ENCODE measurements around the gene ADCY5.
"Not testable (repeated sequence)": the region's sequence is repeated elsewhere in the genome, so short reads cannot be mapped to it uniquely, and the experiment has no call there.

ADCY5 gene

DNA sequence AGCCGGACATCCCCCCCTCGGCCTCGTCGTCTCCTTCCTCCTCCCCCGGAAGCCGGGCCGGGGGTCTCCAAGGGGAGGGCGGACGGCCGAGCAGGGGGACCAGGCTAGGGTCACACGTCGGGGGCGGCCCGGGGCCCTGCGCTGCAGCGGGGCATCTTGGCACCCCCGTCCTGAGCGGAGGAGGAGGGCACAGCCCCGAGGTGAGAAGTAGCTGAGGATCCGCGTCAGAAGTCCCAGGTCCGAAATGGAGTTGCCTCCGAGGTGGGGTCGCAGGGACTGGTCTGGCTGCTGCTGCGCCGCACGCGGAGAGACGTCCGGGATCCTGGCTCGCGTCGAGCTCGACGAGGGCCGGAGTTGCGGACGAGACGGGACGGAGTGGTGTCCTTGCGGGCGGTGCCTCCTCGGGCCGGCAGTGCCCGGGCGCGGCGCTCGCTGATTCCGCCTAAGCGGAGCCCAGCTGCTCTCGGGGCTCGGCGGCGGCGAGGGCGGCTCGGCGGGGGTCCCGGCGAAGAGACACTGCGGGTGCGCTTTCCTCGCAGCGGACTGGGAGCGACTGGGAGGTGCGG lies at the start of gene ADCY5:
Gene ADCY5, minus strand, starts transcription at position 555 of the 566 bp plus-strand sequence. Its CDS starts 545 bp downstream, at position 10.
- peak in 1 of 2 experiments; percentile 24 for DNase-seq

DNA sequence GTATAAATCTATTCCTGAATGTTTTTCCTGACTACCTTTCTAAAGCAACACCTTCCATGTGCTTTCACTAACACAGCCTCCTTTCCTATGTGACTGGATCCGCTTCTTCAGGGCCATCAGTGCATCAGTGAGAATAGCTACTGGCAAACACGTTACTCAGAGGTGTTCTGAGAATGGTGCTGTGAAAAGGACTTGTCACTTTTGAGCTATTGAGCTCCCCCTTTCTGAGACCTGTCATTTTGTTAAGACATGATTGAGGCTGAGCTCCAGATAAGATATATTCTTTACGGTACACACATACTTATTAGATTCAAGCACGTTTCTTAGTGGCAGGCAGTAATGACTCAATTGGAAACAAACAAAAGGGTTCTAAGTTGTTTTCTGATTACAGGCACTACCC lies 45.0 kb upstream of the ADCY5 start:
- DNase-seq: no peak

DNA sequence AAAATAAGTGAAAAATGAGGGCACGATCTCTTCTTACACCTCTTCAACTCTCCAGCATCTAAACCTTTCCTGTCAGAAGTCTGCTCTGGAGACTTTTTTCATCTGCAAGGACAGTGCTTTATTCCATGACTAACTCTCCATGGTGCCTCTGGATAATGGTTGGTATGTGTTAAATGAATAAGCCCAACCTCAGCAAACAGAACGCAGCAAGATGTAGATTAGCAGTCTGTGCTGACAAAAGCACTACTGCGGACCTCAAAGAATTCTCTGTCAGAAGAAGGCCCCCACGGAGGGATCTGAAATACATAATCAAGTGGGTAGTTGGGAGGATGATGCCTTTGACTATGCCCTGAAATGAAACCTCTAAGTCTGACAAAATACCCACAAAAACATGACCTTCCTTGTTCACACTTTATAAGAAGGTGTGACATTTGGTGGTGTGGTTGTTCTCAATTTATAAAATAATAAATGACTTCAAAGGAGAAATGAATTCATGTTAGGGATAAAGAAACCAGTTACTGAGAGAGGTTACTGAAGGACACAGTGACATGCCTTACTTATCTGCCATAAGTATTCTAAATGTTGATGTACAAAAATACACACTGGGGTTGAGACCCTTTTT lies 43.2 kb upstream of the ADCY5 start:
- DNase-seq: peak; percentile 10 to 41

DNA sequence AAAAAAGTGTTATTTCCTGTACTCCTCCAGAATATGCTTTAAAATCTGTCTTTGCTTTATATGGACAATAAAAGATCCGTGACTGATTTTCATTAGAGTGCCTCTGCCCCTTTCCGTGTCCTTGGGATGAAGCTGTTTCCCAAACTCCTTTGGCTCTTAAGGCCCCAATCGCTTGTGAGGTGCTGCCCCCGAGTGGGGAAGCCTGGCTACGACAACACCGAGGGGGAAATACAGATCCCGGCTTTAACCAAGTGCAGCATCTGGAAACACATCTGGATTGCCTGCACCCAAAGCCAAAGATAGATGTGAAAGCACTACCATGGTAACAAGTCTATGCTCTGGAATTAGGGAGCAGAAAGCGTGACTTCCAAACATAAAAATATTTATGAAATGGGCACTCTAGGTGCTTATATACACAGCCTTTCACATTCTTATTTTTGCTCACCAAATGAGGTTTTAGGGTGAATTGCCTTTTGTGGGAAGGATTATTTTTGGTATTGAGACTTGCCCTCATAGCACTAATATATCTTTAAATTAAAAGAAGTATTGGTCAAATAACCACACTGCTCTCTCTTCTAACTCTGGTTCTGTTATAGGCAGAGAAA lies 40.6 kb upstream of the ADCY5 start:
- DNase-seq: peak; percentile 68 to 72

DNA sequence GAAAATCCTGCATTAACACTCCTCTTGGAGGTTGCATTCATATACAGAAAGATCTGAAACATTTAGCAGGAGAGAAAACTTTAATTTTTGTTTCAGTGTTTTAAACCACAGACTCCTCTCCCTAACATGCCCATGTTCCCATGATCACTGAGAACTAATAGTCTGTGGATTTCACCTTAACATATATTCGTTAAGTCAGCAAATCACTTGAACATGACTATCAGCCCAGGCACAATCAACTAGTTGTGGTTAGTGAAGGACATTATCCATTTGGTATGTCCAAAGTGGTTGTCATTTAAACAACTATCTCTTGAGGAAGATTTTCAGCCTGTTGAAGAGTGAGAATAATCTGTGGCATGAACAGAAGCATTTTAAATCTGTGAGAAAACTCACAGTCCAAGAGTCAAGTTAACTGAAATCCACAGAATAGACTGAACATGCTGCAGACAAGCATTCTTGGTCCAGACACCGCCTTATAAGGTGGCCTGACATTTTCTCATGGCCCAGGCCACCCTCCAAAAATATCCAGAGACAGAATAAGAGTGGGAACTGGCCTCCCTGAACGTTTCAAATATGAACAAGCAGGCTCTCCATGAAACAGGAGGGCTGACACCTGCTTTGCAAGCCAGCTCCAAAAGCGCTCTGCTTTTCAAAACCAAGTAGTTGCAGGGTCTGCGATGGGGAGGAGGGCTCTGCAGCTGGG lies 39.9 kb upstream of the ADCY5 start:
- no peak for DNase-seq

DNA sequence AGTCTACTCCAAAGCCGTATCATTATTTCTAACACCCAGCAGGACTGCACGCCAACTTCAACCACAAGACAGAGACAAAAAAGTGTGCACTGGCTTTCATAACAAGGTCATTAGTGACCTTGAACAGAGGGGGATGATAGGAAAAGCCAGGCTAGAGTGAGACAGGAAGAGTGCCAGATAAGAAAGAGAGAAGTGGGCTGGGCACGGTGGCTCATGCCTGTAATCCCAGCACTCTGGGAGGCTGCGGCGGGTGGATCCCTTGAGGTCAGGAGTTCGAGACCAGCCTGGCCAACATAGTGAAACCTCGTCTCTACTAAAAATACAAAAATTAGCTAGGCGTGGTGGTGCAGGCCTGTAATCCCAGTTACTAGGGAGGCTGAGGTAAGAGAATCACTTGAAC lies 38.2 kb upstream of the ADCY5 start:
- not testable (repeated sequence) for DNase-seq

DNA sequence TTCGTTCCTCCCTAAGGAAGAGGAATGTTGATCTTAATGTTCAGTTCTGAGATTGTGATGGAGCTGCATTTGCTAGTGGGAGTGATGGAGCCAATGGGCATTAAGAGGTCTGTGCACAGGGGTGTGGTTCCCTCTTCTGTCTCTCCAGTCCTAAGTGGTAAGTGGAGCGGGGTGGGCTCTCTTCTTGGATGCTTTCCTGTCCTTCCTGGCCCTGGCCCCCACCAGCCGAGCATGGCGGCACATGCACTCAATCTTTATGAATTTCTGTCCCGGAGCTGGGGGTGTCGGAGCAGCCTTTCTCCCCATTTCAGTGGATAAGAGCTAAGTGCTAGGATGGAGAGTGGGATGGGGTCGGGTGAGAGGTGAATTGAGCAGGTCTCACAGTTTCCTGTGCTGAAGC lies 37.6 kb upstream of the ADCY5 start:
- no peak for DNase-seq

DNA sequence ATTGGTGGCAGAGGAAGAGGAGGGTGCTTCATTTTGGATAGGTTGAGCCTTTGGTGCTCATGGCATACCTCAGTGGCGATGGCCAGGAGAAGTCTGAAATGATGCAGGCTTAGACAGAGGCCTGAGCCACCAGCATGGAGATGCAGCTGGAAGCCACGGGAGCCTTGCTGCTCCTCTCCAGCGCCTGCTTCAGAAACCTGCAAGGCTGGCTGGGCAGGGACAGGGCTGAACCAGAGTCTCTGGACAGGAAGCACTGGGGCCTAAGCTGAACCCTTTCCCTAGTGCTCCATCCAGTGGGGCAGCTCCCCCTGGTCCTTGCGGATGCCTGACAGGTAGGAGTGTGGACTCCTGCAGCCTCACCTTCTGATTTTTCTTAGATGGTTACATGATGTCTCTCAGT lies 36.7 kb upstream of the ADCY5 start:
- no peak for DNase-seq

DNA sequence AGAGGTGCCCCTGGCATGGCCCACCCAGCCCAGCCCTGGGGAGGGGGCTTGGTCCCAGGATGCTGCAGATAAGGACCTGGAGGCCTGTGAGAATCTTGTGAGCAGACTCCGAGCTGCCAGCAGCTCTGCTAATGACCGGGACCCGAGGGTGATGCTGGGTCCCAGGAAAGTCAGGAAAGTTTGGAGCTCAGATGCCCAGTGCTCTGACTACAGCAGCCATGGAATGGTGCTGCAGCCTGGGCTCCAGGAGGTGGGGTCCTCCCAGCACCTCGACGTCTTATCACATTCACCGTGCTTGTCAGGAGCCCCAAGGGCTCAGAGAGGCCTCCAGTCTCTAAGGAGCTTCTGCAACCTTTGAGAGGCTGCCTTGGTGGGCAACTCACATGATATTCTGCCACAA lies 34.3 kb upstream of the ADCY5 start:
- no peak for DNase-seq

DNA sequence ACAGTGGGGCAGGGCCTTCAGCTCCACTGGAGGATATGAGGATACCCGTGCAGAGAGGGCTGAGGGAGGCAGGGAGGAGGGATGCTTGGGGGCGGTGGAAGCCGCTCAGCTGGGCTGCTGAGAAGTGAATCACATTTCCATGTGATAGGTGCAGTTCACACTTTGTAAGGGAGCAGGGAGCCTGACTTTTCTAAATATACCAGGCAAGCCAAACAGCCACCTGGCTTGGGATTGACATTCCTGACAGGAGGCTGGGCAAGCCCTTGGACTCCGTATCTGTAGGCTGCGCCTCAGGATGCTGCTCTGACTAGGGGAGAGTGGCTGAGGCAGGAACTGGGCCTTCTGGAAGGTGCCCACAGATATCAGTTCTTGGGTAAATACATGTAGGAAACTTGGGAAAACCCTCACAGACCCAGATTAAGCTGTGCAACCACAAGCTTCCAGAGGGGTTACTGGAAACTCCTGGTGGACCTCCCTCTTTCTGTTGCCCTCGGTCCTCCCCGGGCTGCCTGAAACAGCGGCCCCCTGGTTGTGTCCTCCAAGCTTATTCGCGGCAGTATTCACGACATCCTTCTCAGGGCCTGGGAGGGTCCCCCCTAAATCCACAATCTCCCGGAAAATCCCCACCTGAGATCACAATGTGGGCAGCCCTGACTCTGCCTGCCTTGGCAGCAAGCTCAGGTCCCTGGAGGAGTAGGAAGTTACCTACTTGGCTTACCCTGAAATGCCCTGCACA lies 33.0 kb upstream of the ADCY5 start:
- DNase-seq: no peak

DNA sequence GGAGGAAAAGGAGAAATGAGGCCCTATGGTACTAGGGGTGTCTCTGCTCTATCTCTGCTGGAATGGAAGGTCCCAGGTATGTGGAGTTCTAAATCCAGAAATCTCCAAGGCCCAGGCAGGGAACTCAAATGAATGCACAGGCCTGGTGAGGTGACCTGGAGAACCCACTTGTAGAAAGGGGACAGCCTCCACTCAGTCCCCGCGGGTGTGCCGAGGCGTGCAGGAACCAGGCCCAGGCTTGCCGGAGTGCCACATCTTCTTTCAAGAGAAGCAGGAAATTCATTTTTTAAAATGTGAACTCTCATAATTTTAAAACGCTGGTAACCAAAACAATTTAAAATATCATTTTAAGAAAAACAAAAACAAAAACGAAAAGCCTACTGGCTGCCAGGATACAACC lies 32.2 kb upstream of the ADCY5 start:
- DNase-seq: no peak

DNA sequence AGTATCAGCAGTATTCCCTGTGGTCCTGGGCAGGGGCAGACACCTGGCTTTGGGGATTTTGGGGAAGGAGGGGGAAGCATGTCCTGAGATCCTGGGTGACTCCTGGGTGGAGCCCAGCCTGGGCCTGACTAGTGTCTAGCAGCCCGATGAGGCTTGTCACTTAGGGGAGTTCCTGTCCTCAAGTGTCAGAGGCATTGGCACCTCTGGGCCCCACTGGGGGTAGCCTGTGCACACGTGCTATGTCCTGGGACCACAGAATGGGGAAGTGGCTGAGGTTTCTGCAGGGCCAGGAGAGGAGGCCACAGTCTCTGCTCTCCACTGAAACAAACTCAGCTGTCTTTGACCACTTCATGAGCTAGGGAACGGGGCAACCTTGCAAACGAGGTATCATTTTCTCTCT lies 31.5 kb upstream of the ADCY5 start:
- DNase-seq: no peak

DNA sequence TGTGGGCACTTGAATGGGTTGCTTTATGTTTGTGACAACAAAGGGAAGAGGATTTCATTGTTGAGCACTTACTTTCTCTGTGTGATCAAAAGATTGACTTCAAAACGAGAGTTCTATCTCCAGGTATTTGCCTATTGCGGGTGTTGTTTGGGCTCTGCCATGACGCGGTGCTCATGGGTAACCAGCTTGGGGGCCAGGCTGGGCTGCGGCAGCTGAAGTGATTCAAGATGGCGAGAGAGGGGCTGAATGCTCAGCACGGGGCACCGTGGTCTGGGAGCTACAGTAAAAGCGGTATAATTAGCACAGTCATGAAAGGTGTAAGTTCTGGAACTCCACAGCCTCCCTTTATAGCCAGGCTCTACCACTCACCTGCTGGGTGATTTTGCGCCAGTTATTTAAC lies 31.0 kb upstream of the ADCY5 start:
- DNase-seq: no peak

DNA sequence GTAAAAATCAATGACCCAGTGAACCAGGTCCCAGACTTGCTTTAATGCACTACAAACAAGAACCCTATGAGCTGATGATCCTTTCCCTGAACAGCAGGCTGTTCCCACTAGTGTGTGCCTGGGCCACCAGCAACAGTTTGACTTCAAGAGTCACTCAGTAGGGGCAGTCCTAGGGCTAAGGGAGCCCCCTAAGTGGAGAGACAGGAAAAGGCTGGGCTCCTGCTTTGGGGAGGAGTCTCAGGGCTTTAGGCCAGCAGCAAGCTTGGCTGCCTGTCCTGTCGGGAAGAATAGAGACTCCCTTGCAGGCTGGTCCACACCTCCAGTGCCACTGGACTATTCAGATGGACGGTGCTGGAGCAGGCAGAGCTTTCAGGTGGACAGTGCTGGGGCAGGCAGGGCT lies 29.4 kb upstream of the ADCY5 start:
- DNase-seq: no peak

DNA sequence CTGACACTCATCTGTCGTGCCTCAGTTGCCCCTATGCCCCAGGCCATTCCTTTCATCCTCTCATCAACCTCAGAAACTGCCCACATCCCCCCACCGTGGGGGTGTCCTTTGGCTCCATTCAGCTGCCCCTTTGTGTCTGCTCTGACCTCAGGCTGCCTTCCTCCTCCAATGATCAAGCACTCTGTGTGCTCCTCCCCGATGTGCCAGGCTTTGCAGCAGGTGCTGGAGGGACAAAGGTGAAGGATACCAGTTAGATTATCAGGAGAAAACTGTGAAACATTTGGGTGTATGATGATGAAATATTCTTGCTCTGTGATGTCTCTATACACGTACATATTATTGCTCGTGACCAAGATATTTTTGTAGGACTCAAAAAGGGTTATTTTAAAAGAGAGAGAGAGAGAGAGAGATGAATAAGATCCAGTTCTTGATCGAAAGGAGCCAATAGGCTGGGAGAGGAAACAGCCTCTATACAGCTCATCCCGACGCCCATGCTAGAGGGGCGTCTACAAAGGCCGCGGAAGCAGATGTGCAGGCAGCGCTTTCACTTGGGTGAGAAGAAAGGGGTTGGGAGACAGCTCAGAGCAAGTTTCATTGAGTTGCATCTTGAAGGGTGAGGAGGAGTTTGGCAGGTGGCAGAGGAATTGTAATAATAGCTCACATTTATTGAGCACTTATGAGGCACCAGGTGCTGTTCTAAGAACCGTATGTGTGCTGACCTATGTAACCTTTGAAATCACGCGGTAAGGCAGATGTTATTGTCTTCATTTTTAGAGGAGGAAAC lies 28.3 kb upstream of the ADCY5 start:
- DNase-seq: no peak

DNA sequence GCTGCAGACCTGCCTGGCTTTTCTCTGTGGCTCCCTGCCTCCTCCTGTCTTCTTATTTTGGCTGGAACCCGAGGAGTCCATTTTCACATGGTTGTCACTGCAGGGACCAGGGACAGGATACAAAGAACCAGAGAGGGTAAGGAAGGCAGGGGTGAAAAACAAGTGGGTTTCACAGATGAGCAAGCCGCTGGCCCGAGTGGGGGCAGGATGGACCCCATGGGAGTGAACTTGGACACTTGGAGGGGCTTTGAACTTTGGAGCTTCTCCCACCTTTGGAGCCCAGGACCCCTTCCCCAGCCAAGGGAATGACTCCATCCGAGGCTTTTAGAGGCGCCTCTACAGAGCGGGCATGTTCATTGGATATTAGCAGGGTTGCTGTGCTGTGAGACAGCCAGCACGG lies 26.9 kb upstream of the ADCY5 start:
- DNase-seq: no peak

DNA sequence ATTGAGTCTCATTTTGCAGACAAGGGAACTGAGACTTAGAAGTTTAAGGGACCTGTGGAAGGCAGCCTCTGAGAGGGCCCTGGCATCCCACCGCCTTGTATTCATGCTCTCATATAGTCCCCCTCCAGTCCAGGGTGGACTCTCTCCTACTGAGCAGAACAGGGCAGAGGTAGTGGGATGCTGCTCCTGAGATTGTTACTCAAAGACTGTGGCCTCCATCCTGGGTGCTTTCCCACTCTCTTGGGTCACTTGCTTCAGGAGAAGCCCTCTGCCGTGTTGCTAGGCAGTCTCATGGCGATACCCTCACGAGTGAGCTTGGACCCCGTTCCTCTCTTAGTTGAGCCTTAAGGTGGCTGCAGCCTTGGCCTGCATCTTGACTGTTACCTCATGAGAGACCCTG lies 22.2 kb upstream of the ADCY5 start:
- no peak for DNase-seq

DNA sequence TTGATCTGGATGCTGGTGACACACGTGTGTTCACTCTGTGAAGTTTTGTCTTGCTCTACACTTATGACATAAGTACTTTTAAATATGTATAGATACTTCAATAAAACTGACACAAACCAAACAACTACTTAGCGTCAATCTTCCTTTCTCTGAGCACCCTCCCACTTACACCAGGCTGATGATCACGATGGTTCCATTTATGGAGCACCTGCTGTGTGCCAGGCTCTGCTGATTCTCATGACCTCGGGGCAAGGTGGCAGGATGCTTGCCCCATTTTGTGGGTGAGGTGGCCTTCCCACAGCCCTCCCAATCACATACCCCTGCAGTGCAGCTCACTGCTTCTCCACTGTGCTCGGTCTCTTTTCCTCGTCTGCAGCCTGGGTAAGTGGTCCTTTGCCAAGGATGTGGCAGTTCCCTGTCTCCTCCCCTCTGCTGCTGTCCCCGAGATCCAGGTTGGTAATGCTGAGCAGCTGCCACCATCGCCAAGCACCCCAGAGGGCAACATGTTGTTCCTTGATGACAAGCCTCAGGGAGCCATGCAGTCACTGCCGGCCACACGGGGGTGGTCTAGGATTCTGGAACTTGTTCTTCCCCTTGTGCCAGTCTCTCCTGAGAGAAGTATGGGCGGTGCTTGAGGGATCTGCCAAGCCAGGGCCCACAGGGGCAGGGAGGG lies 20.6 kb upstream of the ADCY5 start:
- no peak for DNase-seq

DNA sequence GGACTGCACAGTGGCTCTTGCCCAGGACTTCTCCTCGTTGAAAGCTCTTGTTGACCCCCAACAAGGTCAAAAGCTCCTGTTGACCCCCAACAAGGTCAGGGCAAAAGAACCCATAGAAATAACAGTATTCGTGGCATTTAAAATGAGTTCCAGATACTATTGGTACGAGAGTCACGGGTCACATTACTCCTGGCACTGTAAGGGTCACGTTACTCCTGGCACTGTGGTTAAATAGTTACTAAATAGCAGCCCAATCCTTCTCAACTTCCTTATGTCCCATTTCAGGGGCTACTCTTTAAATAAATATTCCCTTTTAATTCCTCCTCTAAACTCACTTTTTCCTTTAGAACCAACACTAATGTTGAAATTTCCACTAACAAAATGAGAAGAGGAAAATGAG lies 18.2 kb upstream of the ADCY5 start:
- no peak for DNase-seq

DNA sequence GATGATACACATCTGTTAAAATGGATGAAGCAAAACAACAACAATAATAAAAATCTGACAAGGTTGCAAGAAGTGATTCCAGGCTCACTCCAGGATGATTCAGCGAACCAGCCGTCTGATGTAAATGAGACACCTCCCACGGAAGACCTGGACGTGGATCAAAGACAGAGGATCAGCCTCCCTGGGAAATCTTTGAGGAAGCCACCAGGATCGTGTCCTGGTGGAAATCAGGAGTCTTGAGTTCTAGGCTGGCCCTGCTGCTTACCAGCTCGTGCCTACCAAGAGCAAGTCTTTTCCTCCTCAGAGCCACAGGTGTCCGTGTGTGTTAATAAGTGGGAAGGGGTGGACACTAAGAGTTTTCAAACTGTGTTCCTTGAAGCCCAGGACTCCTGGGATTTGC lies 15.3 kb upstream of the ADCY5 start:
- DNase-seq: no peak

DNA sequence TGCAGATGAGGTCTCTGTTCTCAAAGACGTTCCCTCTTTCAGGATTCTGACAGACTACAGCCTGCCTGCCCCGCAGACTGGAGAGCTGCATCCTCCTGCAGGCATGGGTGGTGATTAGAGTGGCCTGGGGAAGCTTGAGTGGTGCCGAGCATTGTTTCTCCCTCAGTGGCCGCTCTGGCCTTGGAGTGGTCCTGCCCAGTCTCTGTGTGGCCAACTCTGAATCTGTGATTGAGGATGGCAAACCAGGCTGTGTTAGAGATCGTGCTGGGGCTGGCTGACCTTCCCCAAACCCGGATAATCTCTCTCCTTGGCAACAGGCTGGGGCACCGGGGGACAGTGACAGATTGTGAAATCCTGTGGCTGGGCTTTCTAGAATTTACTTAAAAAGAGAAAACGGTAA lies 11.0 kb upstream of the ADCY5 start:
- no peak for DNase-seq

DNA sequence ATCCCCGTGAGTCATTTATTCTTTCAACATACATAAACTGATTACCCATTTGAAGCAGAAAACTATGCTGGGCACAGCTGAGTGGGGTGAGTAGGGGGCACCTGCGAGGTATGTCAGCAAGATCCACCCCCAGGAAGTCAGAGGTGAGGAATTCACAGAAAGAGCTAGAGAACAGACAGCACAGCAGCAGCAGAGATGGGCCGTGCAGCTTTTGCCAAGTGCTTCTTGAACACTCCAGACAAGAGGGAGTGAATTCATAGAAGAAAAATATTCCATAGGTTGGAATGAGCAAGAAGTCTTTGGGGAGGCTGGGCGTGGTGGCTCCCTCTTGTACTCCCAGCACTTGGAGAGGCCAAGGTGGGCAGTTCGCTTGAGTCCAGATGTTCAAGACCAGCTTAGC lies 9.4 kb upstream of the ADCY5 start:
- no peak for DNase-seq

Measured in NCI-H2081 (cell line).